Activated CD4-positive, CD25-positive, alpha-beta regulatory T cell treated with anti-CD3 and anti-CD28 coated beads, Interleukin-2, amount 50 U/mL, for 24 hours (primary cell): ENCODE results near the gene DGLUCY.
"Not testable (repeated sequence)": the region's sequence is repeated elsewhere in the genome, so short reads cannot be mapped to it uniquely, and the experiment has no call there.

ENCODE experiments used
- ATAC-seq, 2 donors: fragments of 150-1000 bp; cut with Tn5 transposase; one replicate each; pipeline ENCODE4 v1.10.0; 2021; ENCODE audit warnings: mild to moderate bottlenecking in 1 of 2, moderate library complexity in 1 of 2

The DGLUCY gene

DNA sequence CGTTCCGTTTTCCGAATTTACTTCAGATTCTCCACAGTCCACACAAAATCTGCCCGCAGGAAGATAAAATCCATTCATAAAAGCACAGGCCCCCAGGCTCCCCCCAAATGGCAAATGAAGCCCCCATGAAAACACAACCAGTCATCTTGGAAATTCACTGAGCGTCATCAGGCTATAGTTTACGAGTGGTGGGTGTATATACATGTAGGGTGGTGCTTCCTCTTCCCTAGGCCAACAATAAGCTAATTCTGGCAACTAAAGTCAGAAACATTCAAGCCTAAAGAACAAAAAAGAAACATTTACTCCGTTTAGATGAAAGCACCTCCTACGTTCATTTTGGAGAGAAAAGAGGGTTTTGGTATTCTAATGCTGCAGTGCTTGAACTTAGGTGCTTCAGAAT lies 124.8 kb downstream of the DGLUCY start:
- ATAC-seq = no peak

DNA sequence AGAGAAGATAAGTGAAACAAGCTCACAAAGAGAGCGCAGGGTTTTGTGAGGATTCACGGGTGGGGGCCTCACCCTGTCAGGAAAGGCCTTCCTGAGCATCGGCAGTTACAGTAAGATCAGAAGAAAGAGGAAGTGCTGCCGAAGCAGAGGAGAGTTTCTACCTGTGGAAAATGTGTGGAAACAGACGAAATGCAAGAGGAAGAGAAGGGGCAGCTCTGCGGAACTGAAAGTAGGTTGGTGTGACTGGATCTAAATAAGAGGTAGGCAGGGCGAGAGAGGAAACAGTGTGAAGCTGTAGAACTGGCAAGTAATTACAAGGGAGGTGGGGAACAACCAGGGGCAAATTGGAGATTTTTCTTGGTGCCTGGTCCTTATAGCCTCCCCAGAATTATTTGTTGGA lies 128.0 kb downstream of the DGLUCY start:
- ATAC-seq = no peak

- no peak for ATAC-seq
These were observed 128.8 kb downstream of the DGLUCY start for GRCh38 chr14:91242635-91243034.

- no peak for ATAC-seq
These were observed 129.2 kb downstream of the DGLUCY start for GRCh38 chr14:91243074-91243471.

- no peak for ATAC-seq
These were observed 130.6 kb downstream of the DGLUCY start, which contains the start of gene GPR68 for GRCh38 chr14:91244501-91244901. Gene GPR68 (minus strand): TSS chr14:91244704. CDS start chr14:91235050, 9,654 bp downstream.

GRCh38 chr14:91245029-91245428 lies 131.2 kb downstream of the DGLUCY start:
- peak; percentile 12 to 14 for ATAC-seq

DNA sequence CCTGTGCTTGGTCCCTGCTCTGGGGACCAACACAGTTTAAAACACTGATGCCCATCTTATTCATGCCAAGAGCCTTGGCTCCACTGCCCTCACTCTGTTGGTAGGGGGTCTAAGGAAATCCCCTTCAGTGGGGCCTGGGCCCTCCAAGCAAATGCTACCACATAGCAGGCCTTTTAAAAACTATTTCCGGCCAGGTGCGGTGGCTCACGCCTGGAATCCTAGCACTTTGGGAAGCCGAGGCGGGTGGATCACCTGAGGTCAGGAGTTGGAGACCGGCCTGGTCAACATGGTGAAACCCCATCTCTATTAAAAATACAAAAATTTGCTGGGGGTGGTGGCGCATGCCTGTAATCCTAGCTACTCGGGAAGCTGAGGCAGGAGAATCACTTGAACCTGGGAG lies 131.7 kb downstream of the DGLUCY start:
- ATAC-seq = not testable (repeated sequence)

DNA sequence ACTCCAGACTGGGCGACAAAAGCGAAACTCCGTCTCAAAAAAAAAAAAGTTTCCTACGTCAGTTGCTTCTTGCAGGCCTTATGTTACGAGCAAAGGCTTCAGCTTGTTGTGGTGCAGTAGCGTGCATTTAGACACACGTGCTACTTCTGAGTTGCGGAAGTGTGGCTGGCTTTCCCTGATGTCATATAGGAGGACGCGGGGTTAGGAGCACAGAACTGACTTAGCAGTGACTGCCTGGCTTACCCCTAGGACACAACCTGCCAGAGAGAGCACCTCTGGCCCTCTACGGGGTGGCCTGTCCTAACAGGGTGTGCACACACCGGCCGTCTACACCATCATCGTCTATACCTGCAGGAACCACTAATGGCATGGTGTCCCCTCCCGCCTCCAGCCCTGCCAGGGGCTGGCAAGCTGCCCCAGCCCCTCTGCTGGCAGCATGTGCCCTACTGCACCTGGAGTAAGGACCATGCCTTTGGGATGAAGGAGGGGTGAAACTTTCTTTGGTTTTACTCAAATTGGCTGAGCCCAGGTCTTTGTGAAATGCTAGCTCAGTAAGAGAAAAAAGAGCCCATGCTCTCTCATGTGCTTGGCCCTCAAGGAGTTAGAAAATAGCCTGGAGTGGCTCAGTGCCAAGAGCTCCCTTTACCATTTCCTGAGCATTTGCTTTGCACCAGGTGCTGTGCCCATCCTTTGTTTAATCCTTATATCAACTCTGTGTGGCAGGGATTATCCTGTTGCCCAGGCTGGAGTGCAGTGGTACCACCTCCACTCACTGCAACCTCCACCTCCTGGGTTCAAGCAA lies 132.4 kb downstream of the DGLUCY start:
- ATAC-seq = peak; percentile 49 to 58

DNA sequence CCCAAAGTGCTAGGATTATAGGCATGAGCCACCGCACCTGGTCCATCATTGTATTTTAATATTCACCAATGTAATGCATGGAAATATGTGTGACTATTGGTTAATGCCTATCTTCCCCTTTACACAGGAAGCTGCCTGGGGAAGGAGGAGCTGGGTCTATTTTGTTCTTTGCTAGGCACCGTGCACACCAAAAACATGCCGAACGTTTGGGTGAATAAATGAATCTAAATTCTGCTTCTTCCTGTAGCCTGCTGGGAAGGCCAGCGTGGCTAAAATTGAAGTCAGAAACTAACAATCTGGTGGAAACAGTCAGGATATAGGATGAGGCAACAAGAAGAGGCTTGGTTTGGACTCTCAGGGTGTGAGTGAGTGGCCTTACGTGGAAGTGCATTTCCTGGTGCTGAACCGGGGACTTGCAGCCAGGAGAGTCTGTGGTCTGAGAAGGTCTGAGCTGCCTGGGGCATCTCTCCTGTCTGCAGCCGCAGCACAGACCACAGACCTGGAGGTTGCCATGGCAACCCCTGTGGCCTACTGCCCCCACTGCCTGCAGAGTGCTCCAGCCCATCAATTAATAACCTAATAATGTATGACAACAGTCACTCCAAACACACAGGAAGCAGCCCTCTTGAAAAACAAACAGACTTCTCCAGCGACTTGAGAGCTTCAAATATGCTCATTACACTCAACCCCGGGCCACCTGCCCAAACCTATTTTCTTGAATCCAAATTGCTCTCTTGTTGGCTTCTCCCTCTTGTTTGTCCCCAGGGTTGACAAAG lies 136.2 kb downstream of the DGLUCY start:
- peak in 1 of 2 donors; percentile 3 for ATAC-seq

DNA sequence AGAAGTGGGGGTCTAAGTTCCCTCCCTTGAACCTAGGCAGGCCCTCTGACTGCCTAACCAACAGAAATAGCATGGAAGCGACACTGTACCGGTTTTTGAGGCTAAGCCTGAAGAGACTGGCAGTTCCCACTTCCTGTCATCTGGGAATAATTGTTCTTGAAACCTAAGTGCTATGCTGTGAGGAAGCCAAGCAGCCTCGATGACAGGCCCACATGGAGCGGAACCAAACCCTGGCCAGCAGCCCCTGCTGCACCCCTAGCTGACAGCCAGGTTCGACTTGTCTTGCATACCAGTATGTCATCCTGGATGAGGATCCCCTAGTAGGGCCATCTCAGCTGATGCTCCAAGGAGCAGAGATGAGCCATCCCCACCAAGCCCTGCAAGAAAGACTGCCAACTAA lies 137.0 kb downstream of the DGLUCY start:
- no peak for ATAC-seq

- ATAC-seq = peak; percentile 24 to 41
These were observed 139.3 kb downstream of the DGLUCY start for GRCh38 chr14:91252871-91253794.

DNA sequence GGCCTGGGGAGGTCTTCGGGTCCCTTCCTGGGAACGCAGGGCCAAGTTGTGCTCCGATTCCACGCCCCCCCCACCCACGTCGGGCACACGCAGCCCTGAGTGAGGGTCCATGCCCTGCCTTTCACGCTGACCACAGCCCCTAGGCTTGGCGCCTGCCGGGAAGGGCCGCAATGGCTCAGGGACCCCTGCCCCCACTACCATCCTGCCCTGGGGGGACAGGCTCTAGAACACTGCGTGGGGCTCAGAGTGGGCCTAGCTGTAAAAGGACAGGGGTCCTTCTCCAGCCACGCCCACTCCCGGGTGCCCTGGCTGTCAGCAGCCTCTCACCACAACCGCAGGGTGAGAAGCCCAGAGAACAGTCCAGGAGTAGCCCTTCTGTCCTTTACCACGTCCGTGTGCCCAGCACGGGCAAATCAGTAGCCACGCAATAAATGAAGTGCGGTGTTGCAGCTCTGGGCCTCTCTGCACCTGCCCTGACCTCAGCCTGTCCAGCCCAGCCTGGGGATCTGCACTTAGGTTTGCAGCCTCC lies 140.0 kb downstream of the DGLUCY start:
- ATAC-seq = no peak

DNA sequence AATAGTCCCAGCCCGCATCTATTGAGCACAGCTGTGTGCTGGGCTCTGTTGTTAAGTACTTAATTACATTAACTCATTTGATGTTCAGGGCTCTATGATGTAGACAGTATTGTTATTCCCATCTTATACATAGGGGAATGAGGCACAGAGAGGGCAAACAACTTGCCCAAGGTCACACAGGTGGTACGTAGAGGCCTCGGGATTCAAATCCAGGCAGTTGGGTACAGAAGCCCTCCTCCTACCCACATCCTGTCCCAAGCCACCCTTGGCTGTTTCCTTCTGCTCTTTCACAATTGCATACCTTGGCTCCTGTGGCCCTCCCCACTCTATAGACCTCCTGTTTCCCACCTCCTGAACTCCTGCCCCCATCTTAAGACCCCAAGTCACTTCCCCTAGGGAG lies 140.6 kb downstream of the DGLUCY start:
- no peak for ATAC-seq

- no peak for ATAC-seq
These were observed 141.3 kb downstream of the DGLUCY start for GRCh38 chr14:91255026-91255695.

- ATAC-seq = no peak
These were observed 142.8 kb downstream of the DGLUCY start for GRCh38 chr14:91256661-91257060.

GRCh38 chr14:91257328-91258010 lies 143.6 kb downstream of the DGLUCY start:
- ATAC-seq = peak; percentile 21 to 23

- peak in 1 of 2 donors; percentile 8 for ATAC-seq
These were observed 144.2 kb downstream of the DGLUCY start for GRCh38 chr14:91258011-91258618.

GRCh38 chr14:91258876-91259275 lies 145.0 kb downstream of the DGLUCY start:
- ATAC-seq = no peak

- ATAC-seq = peak; percentile 45 to 65
These were observed 147.2 kb downstream of the DGLUCY start for GRCh38 chr14:91261115-91261514.

DNA sequence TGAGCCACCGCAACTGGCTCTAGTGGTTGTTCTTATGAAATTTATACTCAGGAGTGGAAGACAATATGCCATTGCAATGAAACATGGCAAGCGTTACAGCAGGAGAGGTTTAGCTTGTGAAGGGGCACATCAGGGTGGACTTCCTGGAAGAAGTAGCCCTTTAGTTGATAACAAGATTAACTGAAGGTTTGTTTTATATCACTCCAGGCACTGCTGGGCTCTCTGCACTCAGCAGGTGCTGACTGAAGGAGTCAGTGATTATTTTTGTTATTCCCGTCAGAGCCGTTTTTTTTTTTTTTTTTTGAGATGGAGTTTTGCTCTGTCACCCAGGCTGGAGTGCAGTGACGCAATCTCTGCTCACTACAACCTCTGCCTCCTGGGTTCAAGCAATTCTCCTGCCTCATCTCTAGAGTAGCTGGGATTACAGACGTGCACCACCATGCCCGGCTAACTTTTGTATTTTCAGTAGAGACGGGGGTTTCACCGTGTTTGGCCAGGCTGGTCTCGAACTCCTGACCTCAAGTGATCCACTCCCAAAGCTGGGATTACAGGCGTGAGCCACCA lies 148.2 kb downstream of the DGLUCY start:
- ATAC-seq = no peak
